Neural cell (in vitro differentiated cells): Measurements from ENCODE around the gene RNGTT. TPM values are rescaled to one million over a fixed set of nuclear protein-coding genes. Genes with fewer than 3 reads are reported as not detected.

ENCODE experiments used
- H2AFZ ChIP-seq: fragments of 200-600, 300-800 bp; sonication (generic), shearing (Covaris generic); 2 replicates; pipeline ENCODE4 v1.6.0; 2014; ENCODE audit warnings: low read depth, mild to moderate bottlenecking, antibody characterized with exemption, low read length, moderate library complexity
- H3F3A ChIP-seq: fragments of 200-600 bp; shearing (Covaris generic); 2 replicates; pipeline ENCODE4 v1.6.1; 2016; ENCODE audit warnings: mild to moderate bottlenecking, moderate library complexity, mixed read lengths, antibody characterized with exemption, low read length; ENCODE audit not compliant: insufficient read depth, poor library complexity, severe bottlenecking
- H3K27ac ChIP-seq: fragments of 200-600, 300-800 bp; sonication (generic), shearing (Covaris generic); 2 replicates; pipeline ENCODE4 v1.5.1; 2014; ENCODE audit warnings: mild to moderate bottlenecking, low read length, moderate library complexity
- H3K27me3 ChIP-seq: fragments of 300-800, 200-600 bp; sonication (generic), shearing (Covaris generic); 2 replicates; pipeline ENCODE4 v1.6.0; 2014; ENCODE audit warnings: mild to moderate bottlenecking, low read depth, low read length, moderate library complexity; ENCODE audit not compliant: insufficient read depth
- H3K36me3 ChIP-seq: fragments of 300-800, 200-600 bp; sonication (generic), shearing (Covaris generic); 2 replicates; pipeline ENCODE4 v1.5.1; 2014; ENCODE audit warnings: mild to moderate bottlenecking, antibody characterized with exemption, low read length, moderate library complexity; ENCODE audit not compliant: insufficient read depth
- H3K4me2 ChIP-seq: fragments of 300-800, 200-600 bp; sonication (generic), shearing (Covaris generic); 2 replicates; pipeline ENCODE4 v1.6.0; 2014; ENCODE audit warnings: mild to moderate bottlenecking, low read length
- H3K4me3 ChIP-seq: fragments of 300-800, 200-600 bp; sonication (generic), shearing (Covaris generic); 2 replicates; pipeline ENCODE4 v1.5.1; 2014; ENCODE audit warnings: mild to moderate bottlenecking, low read length, moderate library complexity
- H3K79me2 ChIP-seq: fragments of 200-600 bp; shearing (Covaris generic); replicated peaks from 2 replicates; pipeline ENCODE4 v1.6.0; 2014; ENCODE audit warnings: mild to moderate bottlenecking, low read length, moderate library complexity; ENCODE audit not compliant: insufficient read depth
- H3K9ac ChIP-seq: fragments of 300-800, 200-600 bp; sonication (generic), shearing (Covaris generic); 2 replicates; pipeline ENCODE4 v1.6.1; 2016; ENCODE audit warnings: mild to moderate bottlenecking, low read length, mixed read lengths
- H3K9me2 ChIP-seq: fragments of 200-600 bp; shearing (Covaris generic); 2 replicates; pipeline ENCODE4 v1.6.1; 2016; ENCODE audit warnings: mild to moderate bottlenecking, low read length, mixed read lengths; ENCODE audit not compliant: insufficient read depth
- H3K9me3 ChIP-seq: fragments of 200-600, 300-800 bp; sonication (generic), shearing (Covaris generic); 2 replicates; pipeline ENCODE4 v1.6.1; 2016; ENCODE audit warnings: mild to moderate bottlenecking, mixed run types, low read length, moderate library complexity, mixed read lengths
- H4K20me1 ChIP-seq: fragments of 200-600 bp; shearing (Covaris generic); 2 replicates; pipeline ENCODE4 v1.6.1; 2016; ENCODE audit warnings: mild to moderate bottlenecking, mixed run types; ENCODE audit not compliant: insufficient read depth
- EP300 ChIP-seq: fragments of 450-650 bp; conservative IDR thresholded peaks from 2 replicates; pipeline ENCODE4 v1.6.1; 2014; ENCODE audit warnings: antibody characterized with exemption, mild to moderate bottlenecking, moderate library complexity; ENCODE audit not compliant: poor library complexity, severe bottlenecking
- EZH2 ChIP-seq: fragments of 200-600, 300-800 bp; shearing (Covaris generic), sonication (generic); IDR thresholded peaks from 2 replicates; pipeline ENCODE4 v1.6.1; 2014; ENCODE audit warnings: antibody characterized with exemption, low read length, borderline replicate concordance, mild to moderate bottlenecking; ENCODE audit not compliant: insufficient read depth, poor library complexity, severe bottlenecking
- MXI1 ChIP-seq: fragments of 450-650 bp; conservative IDR thresholded peaks from 2 replicates; pipeline ENCODE4 v1.6.1; 2014; ENCODE audit warnings: antibody characterized with exemption, mild to moderate bottlenecking; ENCODE audit not compliant: poor library complexity, severe bottlenecking
- POLR2AphosphoS5 ChIP-seq: IDR thresholded peaks from 2 replicates; pipeline ENCODE4 v1.6.1; 2012
- RAD21 ChIP-seq: fragments of 450-650 bp; conservative IDR thresholded peaks from 2 replicates; pipeline ENCODE4 v1.6.1; 2014; ENCODE audit warnings: antibody characterized with exemption, mild to moderate bottlenecking, moderate library complexity
- SMC3 ChIP-seq: fragments of 450-650 bp; conservative IDR thresholded peaks from 2 replicates; pipeline ENCODE4 v1.6.1; 2014; ENCODE audit warnings: antibody characterized with exemption, mild to moderate bottlenecking, moderate library complexity; ENCODE audit not compliant: poor library complexity
- TAF1 ChIP-seq: IDR thresholded peaks from 2 replicates; pipeline ENCODE4 v1.6.1; 2012; ENCODE audit warnings: low read depth
- polyA minus RNA-seq: library from RNA; depleted of rRNA, polyadenylated mRNA; stranded (reverse); fragments of >200 nt; gene quantifications from 2 replicates; pipeline ENCODE4 v1.2.3, GENCODE V29; 2014
- polyA plus RNA-seq: library from polyadenylated mRNA; depleted of rRNA; stranded (reverse); fragments of >200 nt; gene quantifications from 2 replicates; pipeline ENCODE4 v1.2.3, GENCODE V29; 2014
- TF ChIP-seq, protein P1 (sequence below): IDR thresholded peaks from 2 replicates; pipeline ENCODE4 v1.6.1; 2012; ENCODE audit warnings: borderline replicate concordance
- TF ChIP-seq, protein P2 (sequence below): fragments of 450-650 bp; IDR thresholded peaks from 2 replicates; pipeline ENCODE4 v1.5.1; 2014; ENCODE audit warnings: antibody characterized with exemption, mild to moderate bottlenecking, moderate library complexity; ENCODE audit not compliant: poor library complexity, severe bottlenecking

Gene RNGTT
- polyA plus RNA-seq (25.7 and 28.3 TPM in 2 replicates), polyA minus RNA-seq (94.0 and 107 TPM in 2 replicates)

DNA sequence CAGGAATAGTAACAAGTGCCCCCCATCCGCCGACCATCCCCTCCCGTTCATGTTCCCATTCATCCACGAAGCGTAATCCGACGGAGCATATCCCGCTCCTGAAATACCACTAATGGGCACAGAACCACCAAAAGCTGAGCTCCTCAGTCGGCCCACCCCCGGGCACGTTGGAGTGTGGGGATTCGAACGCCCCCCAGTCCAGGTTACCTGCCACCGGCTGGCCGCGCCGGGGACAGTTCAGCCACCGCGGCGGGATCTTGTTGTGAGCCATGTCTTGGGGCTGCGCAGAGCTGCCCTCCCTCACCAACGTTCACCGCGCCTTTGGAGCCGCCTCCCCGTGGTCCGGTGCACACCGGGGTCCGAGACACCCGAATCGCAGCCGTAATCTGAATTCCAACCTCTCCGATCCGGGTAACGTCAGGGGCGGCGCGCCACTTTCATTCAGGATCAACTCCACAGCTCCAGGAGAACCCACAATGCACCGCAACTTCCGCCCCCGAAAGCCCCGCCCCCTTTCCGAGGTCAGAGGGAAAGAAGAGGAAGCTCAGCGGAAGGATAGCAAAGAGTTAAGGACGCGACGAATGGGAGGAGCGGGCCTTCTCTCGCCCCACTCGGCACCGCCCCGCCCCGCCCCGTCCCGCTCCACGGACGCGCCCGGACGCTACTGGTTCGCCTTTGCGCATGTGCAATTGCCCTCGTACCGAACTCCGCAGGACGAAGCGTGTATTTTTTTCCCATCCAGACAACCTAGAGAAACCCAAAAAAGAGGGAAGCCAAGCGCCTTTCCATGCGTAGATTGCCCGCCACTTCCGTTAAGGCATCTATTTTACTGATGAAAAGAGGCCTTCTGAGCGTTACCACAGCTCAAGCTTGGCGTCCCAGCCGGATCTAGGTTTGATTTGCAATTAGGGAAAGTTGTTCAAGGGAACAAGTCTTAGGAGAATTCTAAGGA is at the start of gene RNGTT:
Gene RNGTT, minus strand, starts transcription at position 480 of the 952 bp plus-strand sequence. Its CDS starts 209 bp downstream, at position 271.
- peaks cover 25% of the 10 kb centered on the region for H3K79me2 ChIP-seq
- H3K9me2 ChIP-seq, result no peaks in the 10 kb centered on the region
- H3K4me2 ChIP-seq, result peak within 1 kb of the TSS; percentile 62
- peak within 1 kb of the TSS; percentile 95 for H2AFZ ChIP-seq
- no peaks in the 10 kb centered on the region for H3K36me3 ChIP-seq
- H3K4me3 ChIP-seq, result peak within 1 kb of the TSS; percentile 88
- no peaks in the 10 kb centered on the region for H4K20me1 ChIP-seq
- no peaks in the 10 kb centered on the region for H3F3A ChIP-seq
- no peaks in the 10 kb centered on the region for H3K27me3 ChIP-seq
- no peaks in the 10 kb centered on the region for H3K9me3 ChIP-seq
- H3K9ac ChIP-seq, result peak within 1 kb of the TSS; percentile 93
- TF ChIP-seq SMC3, result no peak
- TF ChIP-seq POLR2AphosphoS5, result peak; percentile 91
- peak; percentile 17 for TF ChIP-seq EP300
- TF ChIP-seq EZH2, result no peak
- TF ChIP-seq, protein P1, sequence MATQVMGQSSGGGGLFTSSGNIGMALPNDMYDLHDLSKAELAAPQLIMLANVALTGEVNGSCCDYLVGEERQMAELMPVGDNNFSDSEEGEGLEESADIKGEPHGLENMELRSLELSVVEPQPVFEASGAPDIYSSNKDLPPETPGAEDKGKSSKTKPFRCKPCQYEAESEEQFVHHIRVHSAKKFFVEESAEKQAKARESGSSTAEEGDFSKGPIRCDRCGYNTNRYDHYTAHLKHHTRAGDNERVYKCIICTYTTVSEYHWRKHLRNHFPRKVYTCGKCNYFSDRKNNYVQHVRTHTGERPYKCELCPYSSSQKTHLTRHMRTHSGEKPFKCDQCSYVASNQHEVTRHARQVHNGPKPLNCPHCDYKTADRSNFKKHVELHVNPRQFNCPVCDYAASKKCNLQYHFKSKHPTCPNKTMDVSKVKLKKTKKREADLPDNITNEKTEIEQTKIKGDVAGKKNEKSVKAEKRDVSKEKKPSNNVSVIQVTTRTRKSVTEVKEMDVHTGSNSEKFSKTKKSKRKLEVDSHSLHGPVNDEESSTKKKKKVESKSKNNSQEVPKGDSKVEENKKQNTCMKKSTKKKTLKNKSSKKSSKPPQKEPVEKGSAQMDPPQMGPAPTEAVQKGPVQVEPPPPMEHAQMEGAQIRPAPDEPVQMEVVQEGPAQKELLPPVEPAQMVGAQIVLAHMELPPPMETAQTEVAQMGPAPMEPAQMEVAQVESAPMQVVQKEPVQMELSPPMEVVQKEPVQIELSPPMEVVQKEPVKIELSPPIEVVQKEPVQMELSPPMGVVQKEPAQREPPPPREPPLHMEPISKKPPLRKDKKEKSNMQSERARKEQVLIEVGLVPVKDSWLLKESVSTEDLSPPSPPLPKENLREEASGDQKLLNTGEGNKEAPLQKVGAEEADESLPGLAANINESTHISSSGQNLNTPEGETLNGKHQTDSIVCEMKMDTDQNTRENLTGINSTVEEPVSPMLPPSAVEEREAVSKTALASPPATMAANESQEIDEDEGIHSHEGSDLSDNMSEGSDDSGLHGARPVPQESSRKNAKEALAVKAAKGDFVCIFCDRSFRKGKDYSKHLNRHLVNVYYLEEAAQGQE, result peak; percentile 67
- peak; percentile 71 for TF ChIP-seq MXI1
- TF ChIP-seq, protein P2, sequence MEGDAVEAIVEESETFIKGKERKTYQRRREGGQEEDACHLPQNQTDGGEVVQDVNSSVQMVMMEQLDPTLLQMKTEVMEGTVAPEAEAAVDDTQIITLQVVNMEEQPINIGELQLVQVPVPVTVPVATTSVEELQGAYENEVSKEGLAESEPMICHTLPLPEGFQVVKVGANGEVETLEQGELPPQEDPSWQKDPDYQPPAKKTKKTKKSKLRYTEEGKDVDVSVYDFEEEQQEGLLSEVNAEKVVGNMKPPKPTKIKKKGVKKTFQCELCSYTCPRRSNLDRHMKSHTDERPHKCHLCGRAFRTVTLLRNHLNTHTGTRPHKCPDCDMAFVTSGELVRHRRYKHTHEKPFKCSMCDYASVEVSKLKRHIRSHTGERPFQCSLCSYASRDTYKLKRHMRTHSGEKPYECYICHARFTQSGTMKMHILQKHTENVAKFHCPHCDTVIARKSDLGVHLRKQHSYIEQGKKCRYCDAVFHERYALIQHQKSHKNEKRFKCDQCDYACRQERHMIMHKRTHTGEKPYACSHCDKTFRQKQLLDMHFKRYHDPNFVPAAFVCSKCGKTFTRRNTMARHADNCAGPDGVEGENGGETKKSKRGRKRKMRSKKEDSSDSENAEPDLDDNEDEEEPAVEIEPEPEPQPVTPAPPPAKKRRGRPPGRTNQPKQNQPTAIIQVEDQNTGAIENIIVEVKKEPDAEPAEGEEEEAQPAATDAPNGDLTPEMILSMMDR, result peak; percentile 46
- TF ChIP-seq RAD21, result peak; percentile 30
- TF ChIP-seq TAF1, result peak; percentile 80
- peak within 1 kb of the TSS; percentile 87 for H3K27ac ChIP-seq

DNA sequence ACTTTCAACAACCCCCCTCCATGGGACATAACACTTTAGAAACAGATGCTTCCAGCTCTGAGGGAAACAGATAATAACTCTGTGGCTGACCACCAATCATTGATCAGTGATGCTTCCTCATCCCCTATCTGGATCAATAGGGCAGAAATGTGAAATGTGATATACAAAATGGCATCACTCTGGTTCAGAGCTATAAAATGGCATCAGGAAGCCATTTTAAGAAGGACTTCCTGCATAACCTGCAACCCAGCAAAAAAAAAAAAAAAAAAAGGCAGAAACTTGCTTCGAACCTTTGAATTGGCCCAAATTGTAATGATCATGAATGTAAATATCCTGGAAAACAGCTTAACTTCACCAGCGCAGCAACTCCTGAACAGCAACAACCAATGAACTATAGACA is 48.0 kb upstream of the RNGTT start:
- Histone ChIP-seq H3K79me2 (no peaks in the 10 kb centered on the region), H3K36me3 (no peaks in the 10 kb centered on the region), H3K4me2 (no peak overlapping the region), H3K4me3 (no peak overlapping the region), H3K27ac (no peak overlapping the region), H4K20me1 (no peaks in the 10 kb centered on the region), H3K27me3 (no peaks in the 10 kb centered on the region), H3K9me2 (no peaks in the 10 kb centered on the region), H3K9ac (no peak overlapping the region), H3F3A (no peaks in the 10 kb centered on the region), H3K9me3 (no peaks in the 10 kb centered on the region), H2AFZ (no peak overlapping the region)
- TF ChIP-seq POLR2AphosphoS5 (no peak), RAD21 (no peak), EZH2 (no peak), EP300 (no peak), TAF1 (no peak), MXI1 (no peak), SMC3 (no peak)
- TF ChIP-seq, protein P2, result no peak
